Fibroblast of the aortic adventitia (primary cell): Measurements from ENCODE around the gene HEATR1. TPM values are rescaled to one million over a fixed set of nuclear protein-coding genes. Genes with fewer than 3 reads are reported as not detected.

Experiments
- DNase-seq: peaks from one replicate; pipeline ENCODE4 v3.0.0-alpha.2; 2010; ENCODE audit warnings: low read depth
- H3K4me3 ChIP-seq: 2 replicates; pipeline ENCODE4 v1.5.1; 2011; ENCODE audit warnings: low read depth, mild to moderate bottlenecking, control low read depth, low read length, moderate library complexity
- total RNA-seq: library from RNA; depleted of rRNA; stranded (reverse); fragments of >200 nt; gene quantifications from 2 replicates; pipeline ENCODE4 v1.2.3, GENCODE V29; 2012; ENCODE audit warnings: low replicate concordance
- TF ChIP-seq, protein P1 (sequence below): IDR thresholded peaks from 2 replicates; pipeline ENCODE4 v1.5.1; 2011; ENCODE audit warnings: mild to moderate bottlenecking, low read length, control low read depth, inconsistent platforms; ENCODE audit not compliant: insufficient read depth

The HEATR1 gene, protein sequence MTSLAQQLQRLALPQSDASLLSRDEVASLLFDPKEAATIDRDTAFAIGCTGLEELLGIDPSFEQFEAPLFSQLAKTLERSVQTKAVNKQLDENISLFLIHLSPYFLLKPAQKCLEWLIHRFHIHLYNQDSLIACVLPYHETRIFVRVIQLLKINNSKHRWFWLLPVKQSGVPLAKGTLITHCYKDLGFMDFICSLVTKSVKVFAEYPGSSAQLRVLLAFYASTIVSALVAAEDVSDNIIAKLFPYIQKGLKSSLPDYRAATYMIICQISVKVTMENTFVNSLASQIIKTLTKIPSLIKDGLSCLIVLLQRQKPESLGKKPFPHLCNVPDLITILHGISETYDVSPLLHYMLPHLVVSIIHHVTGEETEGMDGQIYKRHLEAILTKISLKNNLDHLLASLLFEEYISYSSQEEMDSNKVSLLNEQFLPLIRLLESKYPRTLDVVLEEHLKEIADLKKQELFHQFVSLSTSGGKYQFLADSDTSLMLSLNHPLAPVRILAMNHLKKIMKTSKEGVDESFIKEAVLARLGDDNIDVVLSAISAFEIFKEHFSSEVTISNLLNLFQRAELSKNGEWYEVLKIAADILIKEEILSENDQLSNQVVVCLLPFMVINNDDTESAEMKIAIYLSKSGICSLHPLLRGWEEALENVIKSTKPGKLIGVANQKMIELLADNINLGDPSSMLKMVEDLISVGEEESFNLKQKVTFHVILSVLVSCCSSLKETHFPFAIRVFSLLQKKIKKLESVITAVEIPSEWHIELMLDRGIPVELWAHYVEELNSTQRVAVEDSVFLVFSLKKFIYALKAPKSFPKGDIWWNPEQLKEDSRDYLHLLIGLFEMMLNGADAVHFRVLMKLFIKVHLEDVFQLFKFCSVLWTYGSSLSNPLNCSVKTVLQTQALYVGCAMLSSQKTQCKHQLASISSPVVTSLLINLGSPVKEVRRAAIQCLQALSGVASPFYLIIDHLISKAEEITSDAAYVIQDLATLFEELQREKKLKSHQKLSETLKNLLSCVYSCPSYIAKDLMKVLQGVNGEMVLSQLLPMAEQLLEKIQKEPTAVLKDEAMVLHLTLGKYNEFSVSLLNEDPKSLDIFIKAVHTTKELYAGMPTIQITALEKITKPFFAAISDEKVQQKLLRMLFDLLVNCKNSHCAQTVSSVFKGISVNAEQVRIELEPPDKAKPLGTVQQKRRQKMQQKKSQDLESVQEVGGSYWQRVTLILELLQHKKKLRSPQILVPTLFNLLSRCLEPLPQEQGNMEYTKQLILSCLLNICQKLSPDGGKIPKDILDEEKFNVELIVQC (N-terminal part only)
- total RNA-seq, result 48.6 and 62.5 TPM in 2 replicates

DNA sequence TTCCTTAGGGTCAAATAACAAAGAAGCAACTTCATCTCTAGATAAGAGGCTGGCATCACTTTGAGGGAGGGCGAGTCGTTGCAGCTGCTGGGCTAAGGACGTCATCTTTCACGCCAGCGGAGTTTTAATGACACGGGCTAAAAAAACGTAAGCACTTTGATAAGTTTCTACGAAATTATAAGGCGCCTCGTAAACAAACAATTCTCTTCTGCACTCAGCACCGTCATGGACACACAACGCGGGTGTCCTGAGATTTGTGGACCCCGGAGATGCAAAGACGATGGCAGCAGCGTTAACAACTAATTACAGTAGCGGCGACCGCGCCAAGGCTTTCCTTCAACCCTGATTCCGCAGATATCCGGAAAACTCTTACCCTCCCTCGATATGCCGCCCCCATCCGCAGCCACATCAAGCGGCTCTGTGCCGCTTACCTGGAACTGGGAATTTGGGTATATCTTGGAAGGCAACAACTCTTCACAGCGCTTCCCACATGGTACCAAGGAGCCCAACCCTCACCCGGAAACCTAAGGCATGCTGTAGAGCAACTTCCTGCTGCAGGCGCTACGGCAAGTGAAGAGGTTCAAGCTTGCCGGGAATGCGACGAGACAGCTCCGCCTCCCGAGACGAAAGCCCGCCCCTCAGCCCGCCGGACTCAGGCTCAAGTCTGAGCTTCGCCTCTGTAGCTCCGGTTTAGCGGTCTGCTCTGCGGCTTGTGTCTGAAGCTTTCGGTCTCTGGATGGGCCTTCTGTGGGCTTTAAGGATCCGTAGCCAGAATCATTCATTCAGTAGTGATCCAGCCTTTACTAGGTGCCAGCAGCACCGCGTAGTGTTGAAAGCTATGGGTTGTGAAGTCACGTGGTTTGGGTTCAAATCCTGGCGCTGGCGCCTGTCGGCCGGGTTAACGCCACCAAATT, at the start of gene HEATR1:
Gene HEATR1 (minus strand): TSS at position 526 of the 914 bp plus-strand sequence. CDS start 421 bp downstream, at position 105.
- TF ChIP-seq, protein P1, sequence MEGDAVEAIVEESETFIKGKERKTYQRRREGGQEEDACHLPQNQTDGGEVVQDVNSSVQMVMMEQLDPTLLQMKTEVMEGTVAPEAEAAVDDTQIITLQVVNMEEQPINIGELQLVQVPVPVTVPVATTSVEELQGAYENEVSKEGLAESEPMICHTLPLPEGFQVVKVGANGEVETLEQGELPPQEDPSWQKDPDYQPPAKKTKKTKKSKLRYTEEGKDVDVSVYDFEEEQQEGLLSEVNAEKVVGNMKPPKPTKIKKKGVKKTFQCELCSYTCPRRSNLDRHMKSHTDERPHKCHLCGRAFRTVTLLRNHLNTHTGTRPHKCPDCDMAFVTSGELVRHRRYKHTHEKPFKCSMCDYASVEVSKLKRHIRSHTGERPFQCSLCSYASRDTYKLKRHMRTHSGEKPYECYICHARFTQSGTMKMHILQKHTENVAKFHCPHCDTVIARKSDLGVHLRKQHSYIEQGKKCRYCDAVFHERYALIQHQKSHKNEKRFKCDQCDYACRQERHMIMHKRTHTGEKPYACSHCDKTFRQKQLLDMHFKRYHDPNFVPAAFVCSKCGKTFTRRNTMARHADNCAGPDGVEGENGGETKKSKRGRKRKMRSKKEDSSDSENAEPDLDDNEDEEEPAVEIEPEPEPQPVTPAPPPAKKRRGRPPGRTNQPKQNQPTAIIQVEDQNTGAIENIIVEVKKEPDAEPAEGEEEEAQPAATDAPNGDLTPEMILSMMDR, result no peak
- peak; percentile 95 for DNase-seq
- peak within 1 kb of the TSS; percentile 80 for H3K4me3 ChIP-seq

DNA sequence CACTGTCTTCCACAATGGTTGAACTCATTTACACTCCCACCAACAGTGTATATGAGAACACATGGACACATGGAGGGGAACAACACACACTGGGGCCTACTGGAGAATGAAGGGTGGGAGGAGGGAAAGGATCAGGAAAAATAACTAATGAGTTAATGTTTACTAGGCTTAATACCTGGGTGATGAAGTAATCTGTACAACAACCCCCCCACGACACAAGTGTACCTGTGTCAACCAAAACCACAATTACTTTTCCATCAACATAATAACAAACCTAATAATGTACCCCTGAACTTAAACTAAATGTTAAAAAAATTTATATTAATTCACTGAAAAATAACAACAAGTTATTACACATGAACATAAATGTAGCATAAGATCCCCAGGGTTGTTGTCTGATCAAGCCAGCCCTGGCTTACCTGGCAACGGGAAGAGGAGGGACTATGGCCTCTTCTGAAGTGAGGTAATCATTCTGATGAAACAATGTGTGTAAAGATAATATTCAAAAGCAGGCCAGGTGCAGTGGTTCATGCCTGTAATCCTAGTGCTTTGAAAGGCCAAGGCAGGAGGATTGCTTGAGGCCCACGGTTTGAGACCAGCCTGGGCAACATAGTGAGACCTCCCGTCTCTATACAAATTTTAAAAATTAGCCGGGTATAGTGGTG, 40.8 kb upstream of the HEATR1 start:
- TF ChIP-seq, protein P1, result no peak
- H3K4me3 ChIP-seq, result no peak overlapping the region
- DNase-seq, result no peak

DNA sequence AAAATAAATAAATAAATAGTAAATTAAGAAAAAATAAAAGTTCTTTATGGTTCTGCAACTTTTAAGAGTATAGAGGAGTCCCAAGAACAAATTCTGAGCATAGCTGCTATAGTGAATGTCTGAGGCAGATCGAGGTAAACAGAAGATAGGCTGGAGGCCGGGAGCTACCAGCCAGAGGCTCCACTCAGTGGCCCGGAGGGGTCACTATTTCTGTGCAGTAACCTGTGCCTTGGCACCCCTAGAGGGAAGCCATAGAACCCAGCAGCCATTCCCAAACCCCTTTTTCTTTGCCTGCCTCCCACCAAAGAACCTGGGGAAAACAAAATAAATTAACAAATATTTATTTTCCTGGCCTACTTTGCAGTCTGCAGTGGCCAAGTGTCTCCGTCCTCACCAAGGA, 38.4 kb upstream of the HEATR1 start:
- no peak overlapping the region for H3K4me3 ChIP-seq
- TF ChIP-seq, protein P1, result no peak
- no peak for DNase-seq

DNA sequence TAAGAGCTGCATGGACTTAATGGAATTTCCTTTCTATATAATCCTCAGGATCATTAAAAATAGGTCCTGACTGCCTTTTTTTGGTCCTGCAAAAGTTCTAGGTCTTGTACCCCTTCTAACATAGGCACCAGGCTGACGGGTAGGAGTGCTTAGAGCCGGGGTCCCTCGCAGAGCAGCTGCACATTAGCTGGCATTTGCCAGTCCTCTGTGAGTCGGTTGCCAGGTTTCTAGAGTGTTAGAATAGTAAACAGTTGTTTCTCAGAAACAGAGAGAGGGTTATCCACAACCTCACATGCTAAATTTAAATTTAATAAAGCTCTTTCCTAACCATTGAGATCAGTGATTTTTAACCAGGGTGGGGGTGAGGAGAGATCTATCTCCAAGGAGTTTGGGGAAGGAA, 35.4 kb upstream of the HEATR1 start:
- TF ChIP-seq, protein P1, result no peak
- H3K4me3 ChIP-seq, result no peak overlapping the region
- DNase-seq, result no peak

DNA sequence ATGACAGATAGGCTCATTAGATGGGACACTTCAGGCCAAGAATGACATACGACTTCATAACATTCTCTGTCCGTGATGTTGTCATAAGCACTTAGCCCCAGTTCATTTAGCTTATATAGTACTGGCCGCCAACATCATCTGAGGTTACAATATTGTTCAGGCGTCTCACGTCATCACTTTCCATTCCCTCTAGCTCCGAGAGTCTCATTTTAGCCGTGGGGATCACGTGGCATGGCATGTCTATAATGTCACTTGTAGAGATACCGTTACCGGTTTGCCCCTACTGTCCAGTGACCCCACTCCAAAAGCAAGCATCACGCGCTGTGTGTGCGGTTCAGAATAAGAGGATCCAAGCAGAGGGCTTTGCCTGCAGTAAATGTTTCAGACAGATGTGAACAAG, 34.6 kb upstream of the HEATR1 start:
- DNase-seq, result no peak
- TF ChIP-seq, protein P1, result no peak
- no peak overlapping the region for H3K4me3 ChIP-seq
